ENCODE results near the gene THSD8.
A peak's percentile ranks its signal among the peaks of the same experiment; 100 is the strongest.

The THSD8 gene

DNA sequence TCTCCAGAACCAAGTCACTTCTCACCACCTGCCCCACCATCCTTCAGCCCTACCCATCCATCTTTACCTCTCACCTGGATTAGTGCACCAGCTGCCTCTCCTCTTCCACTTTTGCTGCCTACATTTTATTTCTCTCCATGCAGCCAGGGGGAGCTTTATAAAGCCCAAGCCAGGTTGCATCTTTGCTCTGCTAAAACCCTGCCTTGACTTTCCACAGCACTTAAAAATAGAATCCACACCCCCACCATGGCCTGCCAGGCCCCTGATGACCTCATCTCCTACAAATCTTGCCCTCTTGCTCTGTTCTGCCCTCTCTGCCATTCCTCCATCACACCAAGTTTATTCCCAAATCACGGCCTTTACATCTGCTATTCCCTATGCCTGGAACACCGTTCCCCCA, 28.3 kb upstream of the THSD8 start:
- Histone ChIP-seq H3K4me3 (no peak overlapping the region), H3K27ac (peak overlapping the region in 1 of 2 donors; percentile 28)
- TF ChIP-seq, protein P1, sequence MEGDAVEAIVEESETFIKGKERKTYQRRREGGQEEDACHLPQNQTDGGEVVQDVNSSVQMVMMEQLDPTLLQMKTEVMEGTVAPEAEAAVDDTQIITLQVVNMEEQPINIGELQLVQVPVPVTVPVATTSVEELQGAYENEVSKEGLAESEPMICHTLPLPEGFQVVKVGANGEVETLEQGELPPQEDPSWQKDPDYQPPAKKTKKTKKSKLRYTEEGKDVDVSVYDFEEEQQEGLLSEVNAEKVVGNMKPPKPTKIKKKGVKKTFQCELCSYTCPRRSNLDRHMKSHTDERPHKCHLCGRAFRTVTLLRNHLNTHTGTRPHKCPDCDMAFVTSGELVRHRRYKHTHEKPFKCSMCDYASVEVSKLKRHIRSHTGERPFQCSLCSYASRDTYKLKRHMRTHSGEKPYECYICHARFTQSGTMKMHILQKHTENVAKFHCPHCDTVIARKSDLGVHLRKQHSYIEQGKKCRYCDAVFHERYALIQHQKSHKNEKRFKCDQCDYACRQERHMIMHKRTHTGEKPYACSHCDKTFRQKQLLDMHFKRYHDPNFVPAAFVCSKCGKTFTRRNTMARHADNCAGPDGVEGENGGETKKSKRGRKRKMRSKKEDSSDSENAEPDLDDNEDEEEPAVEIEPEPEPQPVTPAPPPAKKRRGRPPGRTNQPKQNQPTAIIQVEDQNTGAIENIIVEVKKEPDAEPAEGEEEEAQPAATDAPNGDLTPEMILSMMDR (IDR thresholded peaks at IDR 0.05), result no peak
- no peak for DNase-seq (ENCODE audit: low spot score)

DNA sequence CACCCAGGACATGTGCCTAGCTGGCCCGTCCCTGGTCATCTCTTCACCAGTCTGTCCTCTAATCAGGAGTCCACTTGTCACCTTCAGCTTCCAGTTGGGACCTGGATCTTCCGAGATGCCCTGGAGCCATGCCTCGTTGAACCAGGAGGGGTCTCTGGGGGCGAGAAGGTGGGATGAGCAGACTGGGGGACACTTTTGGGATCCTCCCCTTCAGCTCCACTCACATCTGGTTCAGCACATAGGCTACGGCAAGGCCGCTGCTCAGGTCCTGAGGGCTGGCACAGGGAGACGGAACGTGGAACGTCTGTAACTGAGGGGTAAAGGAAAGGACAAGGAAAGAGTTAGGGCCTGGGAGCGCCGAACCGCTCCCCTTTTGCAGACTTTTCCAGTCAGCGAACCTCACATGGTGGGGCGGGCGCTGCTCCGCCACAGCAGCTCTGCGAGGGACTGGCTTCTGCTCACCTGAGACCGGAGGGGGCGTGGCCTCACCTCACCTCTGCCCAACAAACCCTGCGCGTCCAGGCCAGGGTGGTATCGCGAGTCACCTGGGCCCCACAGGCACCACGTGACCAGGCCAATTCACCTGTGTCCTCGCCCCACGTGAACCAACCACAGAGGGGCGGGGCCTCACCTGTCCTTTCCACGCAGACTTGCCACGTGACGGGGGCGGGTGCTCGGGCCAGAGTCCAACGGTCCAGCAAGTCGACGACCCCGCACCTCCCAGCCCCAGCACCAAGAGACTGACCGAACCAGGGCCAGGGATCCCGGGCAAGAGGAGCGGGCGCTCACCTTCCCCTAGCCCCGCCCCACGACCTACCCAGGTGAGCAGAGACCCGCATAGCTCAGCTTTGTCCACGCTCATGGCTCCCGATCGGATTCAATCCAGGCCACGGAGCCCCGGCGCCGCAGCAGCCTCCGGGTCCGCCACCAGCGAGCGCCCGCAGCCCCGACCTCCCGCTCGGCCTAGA, 27.0 kb upstream of the THSD8 start, which contains the start of gene HOOK2:
TSS of gene HOOK2 (minus strand) at position 965 of the 968 bp plus-strand sequence. CDS start at position 862, 103 bp downstream.
- H3K27ac ChIP-seq, result peak within 1 kb of the TSS; percentile 70 to 83
- H3K4me3 ChIP-seq, result peak within 1 kb of the TSS; percentile 82
- TF ChIP-seq, protein P1 (IDR thresholded peaks at IDR 0.05), result no peak
- peak; percentile 83 for DNase-seq (ENCODE audit: low spot score)

DNA sequence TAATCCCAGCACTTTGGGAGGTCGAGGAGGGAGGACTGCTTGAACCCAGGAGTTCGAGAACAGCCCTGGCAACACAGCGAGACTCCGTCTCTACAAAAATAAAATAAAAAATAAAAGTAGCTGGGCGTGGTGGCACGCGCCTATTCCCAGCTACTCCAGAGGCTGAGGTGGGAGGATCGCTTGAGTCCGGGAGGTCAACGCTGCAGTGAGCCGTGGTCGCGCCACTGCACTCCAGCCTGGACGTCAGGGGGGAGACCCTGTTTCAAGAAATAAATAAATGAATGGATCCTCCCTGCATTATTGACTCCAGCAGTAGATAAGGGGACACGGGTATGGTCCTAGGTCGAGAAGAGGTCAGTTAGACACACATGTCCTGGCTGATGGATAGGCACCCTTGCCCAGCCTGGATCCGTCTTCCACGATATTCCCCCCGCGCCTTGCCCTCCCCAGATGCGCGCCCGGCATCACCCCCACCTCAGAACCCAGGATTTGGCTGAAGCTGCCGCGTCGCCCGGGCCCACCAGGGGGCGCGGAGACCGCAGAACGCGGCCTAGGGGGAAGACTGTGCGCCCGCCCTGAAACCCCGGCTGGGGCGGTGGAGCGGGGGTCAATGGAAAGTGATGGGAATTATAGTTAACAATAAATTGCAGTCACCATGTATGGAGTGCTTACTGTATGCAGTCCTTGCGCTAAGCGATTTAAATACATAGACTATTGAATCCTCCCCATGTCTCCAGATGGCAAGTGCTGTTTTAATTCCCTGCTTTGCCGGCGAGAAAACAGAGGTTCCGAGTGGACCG, 24.5 kb upstream of the THSD8 start:
- DNase-seq (ENCODE audit: low spot score), result peak; percentile 92
- TF ChIP-seq, protein P1 (IDR thresholded peaks at IDR 0.05), result peak; percentile 94
- H3K4me3 ChIP-seq, result peak overlapping the region; percentile 91
- H3K27ac ChIP-seq, result peak overlapping the region; percentile 88 to 100

DNA sequence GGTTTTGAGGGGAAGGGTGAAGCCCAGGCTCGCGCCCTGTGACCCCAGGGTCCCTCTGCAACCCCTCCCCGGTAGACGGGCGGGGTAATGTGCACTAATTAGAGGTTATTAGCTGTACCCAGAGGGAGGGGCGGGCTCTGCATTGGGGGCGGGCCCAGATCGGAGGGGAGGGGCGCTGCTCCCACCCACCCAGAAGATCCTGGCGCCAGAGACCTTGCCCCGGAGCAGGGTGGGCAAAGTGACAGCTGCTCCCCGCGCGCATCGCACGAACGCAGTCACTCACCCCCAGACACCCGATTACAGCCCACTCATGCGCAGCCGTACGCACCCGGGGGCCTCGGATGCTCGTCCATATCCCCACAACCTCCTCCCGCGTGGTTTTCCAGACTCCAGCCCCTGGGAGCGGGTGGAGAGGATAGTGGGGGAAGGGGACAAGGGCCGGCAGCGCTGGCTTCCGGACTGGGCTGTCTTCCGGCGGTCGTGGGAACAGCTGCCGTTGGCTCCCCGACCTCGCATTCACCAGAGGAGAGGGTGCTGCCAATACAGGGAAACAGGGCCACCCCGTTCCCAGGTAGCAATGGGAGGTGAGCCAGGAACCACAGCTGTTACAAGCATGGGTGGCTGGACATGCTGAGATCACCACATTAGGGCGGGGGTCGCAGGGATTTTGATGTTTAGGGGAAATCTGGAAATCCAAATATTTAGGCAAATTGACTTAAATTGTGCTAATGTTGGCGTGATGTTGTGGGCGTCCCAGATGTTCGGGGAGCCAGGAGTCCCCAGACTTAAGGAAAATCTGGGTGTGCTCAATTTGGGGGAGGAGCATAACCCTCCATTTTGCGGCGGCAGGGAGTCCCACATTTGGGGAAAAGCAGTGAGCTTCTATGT, 23.6 kb upstream of the THSD8 start:
- DNase-seq (ENCODE audit: low spot score), result peak; percentile 87
- TF ChIP-seq, protein P1 (IDR thresholded peaks at IDR 0.05), result no peak
- H3K4me3 ChIP-seq, result peak overlapping the region; percentile 91
- H3K27ac ChIP-seq, result peak overlapping the region; percentile 88 to 100

DNA sequence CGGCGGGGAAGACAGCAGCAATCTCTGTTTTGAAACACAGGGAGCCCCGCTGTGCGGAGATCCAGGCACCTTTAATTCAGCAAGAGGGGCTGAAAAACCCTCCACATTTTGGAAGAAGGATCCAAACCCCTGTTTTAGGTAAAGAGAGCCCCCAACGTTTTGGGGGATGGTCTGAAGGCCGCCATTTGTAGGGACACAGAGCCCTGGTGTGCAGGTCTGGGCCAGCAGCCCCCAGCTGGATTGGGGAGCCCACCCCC, 23.0 kb upstream of the THSD8 start:
- Histone ChIP-seq H3K27ac (peak overlapping the region; percentile 88 to 100), H3K4me3 (peak overlapping the region; percentile 91)
- no peak for DNase-seq (ENCODE audit: low spot score)
- TF ChIP-seq, protein P1 (IDR thresholded peaks at IDR 0.05), result no peak

DNA sequence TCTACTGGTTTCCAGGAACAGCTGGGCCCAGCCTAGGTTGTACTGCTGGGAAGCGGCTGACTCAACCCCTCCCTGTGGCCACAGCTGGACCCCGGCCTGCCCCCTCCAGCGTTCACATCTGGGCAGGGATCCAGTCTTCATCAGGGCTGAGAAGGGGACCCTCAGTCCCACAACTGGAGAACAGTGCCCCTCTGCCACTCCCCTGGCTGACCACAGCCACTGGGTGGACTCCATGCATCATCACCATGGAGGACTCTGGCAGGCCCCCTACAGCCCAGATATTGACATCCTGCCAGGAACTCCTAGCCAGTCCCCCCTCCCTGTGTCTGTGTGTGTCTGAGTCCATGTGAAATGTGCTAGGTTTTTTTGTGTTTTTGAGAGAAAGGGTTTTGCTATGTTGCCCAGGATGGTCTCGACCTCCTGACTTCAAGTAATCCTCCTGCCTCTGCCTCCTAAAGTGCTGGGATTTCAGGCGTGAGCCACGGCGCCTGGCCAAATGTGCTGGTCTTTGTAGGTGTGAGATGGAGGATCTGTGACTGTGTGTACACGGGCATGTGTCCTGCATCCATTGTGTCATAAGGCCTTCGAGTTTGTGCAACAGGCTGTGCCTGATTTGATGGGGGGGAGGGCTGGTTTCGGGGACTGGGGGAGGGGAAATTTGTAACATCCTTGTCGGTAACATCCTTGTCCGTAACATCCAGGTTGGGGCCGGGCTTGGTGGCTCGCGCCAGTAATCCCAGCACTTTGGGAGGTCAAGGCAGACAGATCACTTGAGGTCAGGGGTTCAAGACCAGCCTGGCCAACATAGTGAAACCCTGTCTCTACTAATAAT, 22.5 kb upstream of the THSD8 start:
- Histone ChIP-seq H3K4me3 (peak overlapping the region; percentile 91), H3K27ac (peak overlapping the region; percentile 88 to 100)
- TF ChIP-seq, protein P1 (IDR thresholded peaks at IDR 0.05), result no peak
- DNase-seq (ENCODE audit: low spot score), result peak; percentile 90

Measured in coronary artery (tissue), 2 donors.